Astrocyte (in vitro differentiated cells and primary cell): Measurements from ENCODE around the gene CYP46A1.

ENCODE experiments used
- CTCF ChIP-seq: IDR thresholded peaks from 2 replicates; pipeline ENCODE4 v1.5.1; 2011; ENCODE audit warnings: low read depth, mild to moderate bottlenecking, inconsistent platforms, low read length, moderate library complexity; ENCODE audit not compliant: insufficient read depth
- EZH2 ChIP-seq: IDR thresholded peaks from 2 replicates; pipeline ENCODE4 v1.6.1; 2012; ENCODE audit warnings: mild to moderate bottlenecking, low read length, inconsistent platforms; ENCODE audit not compliant: insufficient read depth

DNA sequence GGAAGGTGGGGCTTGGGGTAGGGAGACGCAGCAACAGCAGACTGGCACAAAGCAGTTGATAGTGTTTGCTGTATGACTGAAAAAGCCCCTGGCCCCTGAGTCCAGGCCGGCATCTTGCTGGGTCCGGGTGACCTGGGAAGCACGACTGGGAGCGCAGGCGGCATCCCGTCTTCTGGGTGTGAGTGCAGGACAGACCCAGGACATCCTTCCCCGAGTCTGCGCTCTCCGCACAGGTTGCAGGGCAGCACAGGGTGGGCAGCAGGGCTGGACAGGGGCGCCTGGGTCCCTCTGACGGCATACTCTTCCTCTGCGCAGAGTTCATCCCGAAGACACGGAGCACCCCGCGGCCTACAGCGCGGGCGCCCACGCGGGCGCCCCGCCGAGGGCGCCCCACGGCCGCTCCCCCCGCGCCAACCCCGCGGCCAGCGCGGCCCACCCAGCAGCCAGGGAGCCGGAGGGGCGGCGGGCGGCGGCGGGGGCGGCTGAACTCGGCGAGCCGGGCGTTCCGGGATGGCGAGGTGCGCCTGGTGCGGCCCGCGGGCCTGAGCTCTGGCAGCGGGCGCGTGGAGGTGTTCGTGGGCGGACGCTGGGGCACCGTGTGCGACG is 9.2 kb upstream of the CYP46A1 start:
- TF ChIP-seq CTCF (no peak), EZH2 (no peak)
